CD4-positive, alpha-beta T cell treated with Interleukin-4 for 4 hours (primary cell): Measurements from ENCODE around the gene KIFAP3.
"Not testable (repeated sequence)": the region's sequence is repeated elsewhere in the genome, so short reads cannot be mapped to it uniquely, and the experiment has no call there.

Experiments
- DNase-seq: peaks from one replicate; pipeline ENCODE4 v3.0.0-alpha.2; 2020

KIFAP3 gene

DNA sequence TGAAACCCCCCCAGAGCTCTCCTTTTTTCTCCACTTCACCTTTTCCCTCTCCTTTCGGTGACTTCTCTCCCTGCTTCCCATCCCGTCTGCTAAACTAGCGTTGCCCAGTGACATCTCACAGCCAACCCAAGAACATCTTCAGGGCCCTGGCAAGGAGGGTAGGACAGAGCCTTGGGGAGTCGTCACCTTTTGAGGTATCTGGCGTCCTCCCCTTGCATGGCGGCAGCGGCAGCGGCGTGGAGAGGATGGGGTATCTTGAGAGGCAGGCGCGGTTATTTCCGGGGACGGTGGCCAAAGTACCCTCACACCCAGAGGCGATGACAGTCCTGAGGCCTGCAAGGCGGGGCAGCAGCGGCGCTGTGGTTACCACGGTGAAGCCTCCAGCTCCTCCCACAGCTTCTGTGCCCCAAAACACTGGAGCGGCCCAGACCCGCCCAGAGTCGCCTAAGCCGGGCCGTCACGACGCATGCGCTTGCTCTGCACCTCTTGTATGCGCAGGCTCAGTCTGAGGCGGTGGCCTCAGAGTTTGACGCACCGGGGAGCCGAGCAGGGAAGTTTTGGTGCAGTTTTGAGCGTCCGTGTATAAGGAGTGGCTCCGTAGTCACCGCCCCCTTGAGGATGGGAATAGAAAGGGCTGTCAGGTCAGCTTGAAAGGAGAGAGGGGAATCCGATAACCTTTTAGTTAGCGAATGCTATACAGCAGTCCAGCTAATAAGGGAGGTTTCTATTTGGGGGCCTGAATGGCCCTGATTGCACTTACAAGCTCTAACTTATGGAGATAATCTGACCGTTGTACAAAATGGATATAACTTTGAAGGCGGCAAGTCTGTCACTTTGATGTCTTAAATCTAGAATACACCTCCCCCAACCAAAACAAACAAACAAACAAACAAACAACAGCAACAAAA is at the start of gene KIFAP3:
TSS of gene KIFAP3 (minus strand) at position 446 of the 908 bp plus-strand sequence. CDS start at position 218, 228 bp downstream.
- DNase-seq = peak; percentile 98

GRCh38 chr1:170122366-170122765 is 47.9 kb upstream of the KIFAP3 start:
- DNase-seq = no peak

DNA sequence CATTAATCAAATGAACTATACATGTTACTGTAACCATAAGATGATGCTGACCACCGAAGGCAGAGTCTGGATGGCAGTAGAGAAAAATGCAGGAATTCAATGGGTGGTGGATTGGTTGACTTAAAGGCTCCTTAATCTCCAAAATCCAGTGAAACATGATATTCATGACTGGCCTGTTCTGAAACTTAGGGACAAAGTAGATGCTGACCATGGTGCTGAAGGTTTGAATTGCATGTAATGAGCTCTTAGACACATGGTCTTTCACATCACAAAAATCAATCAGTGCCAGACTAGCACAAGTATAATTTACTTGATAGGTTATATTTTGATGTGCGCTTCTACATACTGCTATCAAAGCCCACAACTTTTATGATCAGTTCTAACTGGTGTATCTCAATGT is 40.4 kb upstream of the KIFAP3 start:
- DNase-seq = no peak

- not testable (repeated sequence) for DNase-seq
Measured at GRCh38 chr1:170113140-170113539, 38.6 kb upstream of the KIFAP3 start.

GRCh38 chr1:170097449-170097948 is 23.0 kb upstream of the KIFAP3 start:
- DNase-seq = no peak

GRCh38 chr1:170096806-170097340 is 22.4 kb upstream of the KIFAP3 start:
- no peak for DNase-seq

DNA sequence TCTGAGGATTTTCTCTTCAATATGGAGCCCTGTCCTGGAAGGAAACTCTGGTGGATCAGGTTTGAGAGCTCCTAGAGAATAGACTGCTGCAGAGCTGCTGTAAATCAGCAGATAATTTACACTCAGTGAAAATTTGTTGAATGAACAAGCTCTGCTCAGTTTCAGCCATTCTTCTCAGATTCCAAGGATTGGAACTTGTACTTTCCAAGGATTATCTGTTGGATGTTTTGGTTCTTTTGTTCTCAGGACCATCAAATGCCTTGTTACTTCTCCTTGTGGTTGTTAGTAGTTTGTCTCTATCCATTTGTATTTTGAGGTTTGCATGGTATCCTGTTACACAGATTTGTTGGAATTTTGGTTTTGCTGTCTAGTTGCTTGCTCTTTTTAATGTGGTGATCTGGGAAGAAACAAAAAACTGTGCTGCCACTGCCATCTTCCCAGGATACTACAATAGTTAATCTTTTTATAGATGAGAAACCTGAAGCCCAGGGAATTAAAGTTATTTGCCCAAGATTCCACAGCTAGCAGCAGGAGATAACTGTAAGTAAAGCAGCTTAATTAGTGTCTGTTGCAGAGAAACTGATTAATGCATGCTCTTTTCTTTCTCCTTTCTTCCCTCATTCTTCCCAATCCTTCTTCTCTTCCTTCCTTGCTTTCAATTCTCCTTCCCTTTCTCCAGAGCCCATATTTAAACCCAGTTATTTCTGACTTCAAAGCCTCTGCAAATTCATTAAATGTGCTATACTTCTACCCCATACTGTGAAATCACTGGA is 21.7 kb upstream of the KIFAP3 start:
- DNase-seq = no peak

DNA sequence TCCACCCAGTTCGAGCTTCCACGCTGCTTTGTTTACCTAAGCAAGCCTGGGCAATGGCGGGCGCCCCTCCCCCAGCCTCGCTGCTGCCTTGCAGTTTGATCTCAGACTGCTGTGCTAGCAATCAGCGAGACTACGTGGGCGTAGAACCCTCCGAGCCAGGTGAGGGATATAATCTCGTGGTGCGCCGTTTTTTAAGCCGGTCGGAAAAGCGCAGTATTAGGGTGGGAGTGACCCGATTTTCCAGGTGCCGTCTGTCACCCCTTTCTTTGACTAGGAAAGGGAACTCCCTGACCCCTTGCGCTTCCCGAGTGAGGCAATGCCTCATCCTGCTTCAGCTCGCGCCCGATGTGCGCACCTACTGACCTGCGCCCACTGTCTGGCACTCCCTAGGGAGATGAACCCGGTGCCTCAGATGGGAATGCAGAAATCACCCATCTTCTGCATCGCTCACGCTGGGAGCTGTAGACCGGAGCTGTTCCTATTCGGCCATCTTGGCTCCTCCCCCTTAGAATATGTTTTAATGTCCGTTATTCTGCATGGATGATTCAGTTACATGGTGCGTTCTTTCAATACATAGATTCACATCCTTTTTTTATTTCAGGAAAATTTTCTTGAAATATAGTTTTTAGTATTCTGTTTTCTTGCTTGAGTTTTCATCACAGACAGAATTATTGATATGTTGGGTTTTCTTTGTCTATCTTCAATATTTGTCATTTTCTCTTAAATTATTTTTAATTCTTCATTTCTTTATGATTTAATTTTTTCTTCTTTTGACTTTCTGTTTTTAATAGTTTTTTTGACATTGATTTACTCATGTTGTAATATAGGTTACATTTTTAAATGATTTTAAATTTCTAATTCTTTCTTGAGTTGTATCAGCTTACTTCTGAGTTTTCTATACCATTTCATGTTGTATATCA is 20.5 kb upstream of the KIFAP3 start:
- DNase-seq = not testable (repeated sequence)

GRCh38 chr1:170086399-170087032 is 12.0 kb upstream of the KIFAP3 start:
- DNase-seq = no peak

- no peak for DNase-seq
Measured at GRCh38 chr1:170085091-170085490, 10.6 kb upstream of the KIFAP3 start.

- DNase-seq = no peak
Measured at GRCh38 chr1:170078610-170079189, 4.2 kb upstream of the KIFAP3 start.

- no peak for DNase-seq
Measured at GRCh38 chr1:170077926-170078325, 3.4 kb upstream of the KIFAP3 start.

DNA sequence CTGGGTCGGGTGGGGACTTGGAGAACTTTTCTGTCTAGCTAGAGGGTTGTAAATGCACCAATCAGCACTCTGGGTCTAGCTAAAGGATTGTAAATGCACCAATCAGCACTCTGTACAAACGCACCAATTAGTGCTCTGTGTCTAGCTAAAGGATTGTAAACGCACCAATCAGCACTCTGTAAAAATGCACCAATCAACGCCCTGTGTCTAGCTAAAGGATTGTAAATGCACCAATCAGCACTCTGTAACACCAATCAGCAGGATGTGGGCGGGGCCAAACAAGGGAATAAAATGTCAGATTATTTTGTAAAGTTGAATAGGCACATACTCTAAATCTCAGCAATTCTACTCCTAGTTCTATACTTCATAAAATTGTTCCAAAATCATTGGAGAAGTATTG is 2.5 kb upstream of the KIFAP3 start:
- not testable (repeated sequence) for DNase-seq

DNA sequence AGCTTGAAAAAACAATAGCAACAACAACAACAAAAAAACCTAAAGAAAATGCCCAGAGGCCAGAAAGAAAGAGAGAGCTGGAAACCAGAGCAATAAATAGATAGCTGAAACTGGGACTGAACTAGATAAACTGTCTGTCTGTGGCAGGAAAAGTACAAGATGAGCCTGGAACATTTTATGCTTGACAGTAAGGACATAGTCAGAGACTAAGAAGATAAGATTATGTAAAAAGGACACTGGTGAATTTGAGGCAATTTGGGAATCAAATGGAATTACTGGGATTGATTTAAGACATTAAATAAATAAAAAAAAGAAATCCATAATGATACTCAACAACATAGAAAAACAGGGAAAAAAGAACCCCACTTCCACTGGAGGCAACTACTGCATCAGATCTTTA is 1.7 kb upstream of the KIFAP3 start:
- no peak for DNase-seq

DNA sequence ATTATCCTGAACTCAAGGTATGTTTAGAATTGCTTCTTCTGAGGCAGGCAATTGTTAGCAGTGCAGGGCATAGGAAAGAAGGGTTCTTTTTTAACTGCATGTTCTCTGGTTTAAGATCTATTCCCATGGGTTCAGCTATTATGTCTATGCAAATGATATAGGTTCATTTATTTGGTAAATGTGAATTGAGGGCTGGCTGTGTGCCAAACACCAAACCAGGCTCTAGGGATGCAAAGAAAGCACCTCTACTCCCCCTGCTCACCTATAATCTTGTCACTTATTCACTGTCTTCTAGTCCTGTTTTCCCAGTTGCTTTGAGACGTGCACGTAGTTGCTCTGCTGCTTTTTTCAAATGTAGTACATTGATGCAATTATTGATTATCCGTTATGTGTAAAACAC is 691 bp upstream of the KIFAP3 start:
- no peak for DNase-seq

DNA sequence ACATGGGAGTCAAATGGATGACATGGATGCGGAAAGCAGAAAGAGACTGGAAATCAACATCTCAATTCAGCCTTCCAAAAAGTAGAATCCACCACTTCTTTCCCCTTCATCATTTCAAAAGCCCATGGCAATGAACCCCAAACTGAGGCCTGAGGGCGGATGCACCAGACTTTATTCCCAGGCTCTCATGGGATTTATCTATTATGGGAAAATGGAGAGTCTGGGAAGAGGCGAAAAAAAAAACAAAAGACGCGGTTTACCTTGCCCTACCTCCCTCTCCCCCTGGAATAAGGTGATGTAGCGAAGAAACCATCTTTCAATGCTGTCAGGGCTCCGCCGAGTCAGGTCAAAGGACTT is 624 bp downstream of the KIFAP3 start:
- DNase-seq = no peak

DNA sequence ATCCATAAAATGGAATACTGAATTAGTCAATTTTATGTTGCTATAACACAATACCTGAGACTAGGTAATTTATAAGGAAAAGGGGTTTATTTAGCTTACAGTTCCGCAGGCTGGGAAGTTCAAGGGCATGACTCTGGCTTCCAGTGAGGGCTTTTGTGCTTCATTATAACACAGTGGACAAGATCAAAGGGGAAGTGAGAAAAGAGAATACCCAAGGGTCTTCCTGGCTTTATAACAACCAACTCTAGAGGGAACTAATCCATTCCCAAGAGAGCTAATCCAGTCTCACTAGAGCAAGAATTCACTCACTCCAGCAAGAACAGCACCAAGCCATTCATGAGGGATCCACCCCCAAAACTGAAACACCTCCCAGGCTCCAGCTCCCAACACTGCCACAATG is 3.1 kb downstream of the KIFAP3 start:
- no peak for DNase-seq

- no peak for DNase-seq
Measured at GRCh38 chr1:170068923-170069322, 5.6 kb downstream of the KIFAP3 start.

- no peak for DNase-seq
Measured at GRCh38 chr1:170067253-170067819, 7.2 kb downstream of the KIFAP3 start.

GRCh38 chr1:170064821-170065220 is 9.7 kb downstream of the KIFAP3 start:
- no peak for DNase-seq
